HEK293 (cell line): Measurements from ENCODE around the gene TEAD3.

Experiments used
- CTCF ChIA-PET: fragments of 350-600 bp; formaldehyde crosslinking; extraction: SDS; loops from one replicate; lab custom pipeline; 2021; ENCODE audit warnings: antibody characterized with exemption; lab: Yijun Ruan, JAX
- POLR2A ChIA-PET: fragments of 300-600 bp; formaldehyde crosslinking; extraction: SDS; loops from one replicate; lab custom pipeline; 2020; ENCODE audit warnings: antibody characterized with exemption, inconsistent platforms; lab: Yijun Ruan, JAX
- H3K27ac ChIP-seq: fragments of 200-500 bp; sonication (Bioruptor generic); 2 replicates; pipeline ENCODE4 v1.5.1; 2014; ENCODE audit warnings: low read depth, low read length, control low read depth, inconsistent platforms; ENCODE audit errors: extremely low read depth
- H3K36me3 ChIP-seq, 2 experiments: fragments of 200-500 bp in 1 of 2; sonication (Bioruptor generic) in 1 of 2; 1 replicate in 1 of 2; 2 replicates in 1 of 2; pipeline ENCODE4 v1.5.1; 2014 to 2017; ENCODE audit warnings: inconsistent platforms in 2 of 2, low read length in 2 of 2; ENCODE audit not compliant: control insufficient read depth in 2 of 2, insufficient read depth in 1 of 2
- H3K4me1 ChIP-seq: fragments of 200-500 bp; sonication (Bioruptor generic); 2 replicates; pipeline ENCODE4 v1.5.1; 2014; ENCODE audit warnings: mild to moderate bottlenecking, low read length, inconsistent platforms; ENCODE audit not compliant: control insufficient read depth, insufficient read depth
- H3K4me3 ChIP-seq: 2 replicates; pipeline ENCODE4 v1.5.1; 2011; ENCODE audit warnings: low read depth, mild to moderate bottlenecking, control low read depth, low read length, moderate library complexity
- H3K9me3 ChIP-seq: fragments of 200-500 bp; sonication (Bioruptor generic); 2 replicates; pipeline ENCODE4 v1.5.1; 2014; ENCODE audit warnings: low read depth, low read length, inconsistent platforms; ENCODE audit not compliant: control insufficient read depth, insufficient read depth
- ZBTB21 ChIP-seq: fragments of 450-650 bp; formaldehyde crosslinking; IDR thresholded peaks from 2 replicates; pipeline ENCODE4 v1.5.1; 2017; ENCODE audit warnings: missing biosample characterization, missing genetic modification characterization
- ZNF596 ChIP-seq: fragments of 450-650 bp; IDR thresholded peaks from 2 replicates; pipeline ENCODE4 v1.5.0; 2018; ENCODE audit warnings: missing biosample characterization, mild to moderate bottlenecking, missing genetic modification characterization, moderate library complexity
- ZNF626 ChIP-seq: fragments of 450-650 bp; sonication (Bioruptor Pico); formaldehyde crosslinking; IDR thresholded peaks from 2 replicates; pipeline ENCODE4 v1.5.1; 2018; ENCODE audit warnings: missing biosample characterization, missing genetic modification characterization, inconsistent platforms
- ZNF660 ChIP-seq: fragments of 450-650 bp; IDR thresholded peaks from 2 replicates; pipeline ENCODE4 v1.5.1; 2018; ENCODE audit warnings: missing biosample characterization, mild to moderate bottlenecking, missing genetic modification characterization
- ZXDB ChIP-seq: fragments of 450-650 bp; formaldehyde crosslinking; IDR thresholded peaks from 2 replicates; pipeline ENCODE4 v1.5.1; 2016; ENCODE audit warnings: missing biosample characterization, missing genetic modification characterization
- TF ChIP-seq, protein P1 (sequence below): fragments of 450-650 bp; formaldehyde crosslinking; IDR thresholded peaks from 2 replicates; pipeline ENCODE4 v1.5.1; 2017; ENCODE audit warnings: missing biosample characterization, mild to moderate bottlenecking, missing genetic modification characterization, moderate library complexity
- TF ChIP-seq, protein P2 (sequence below): fragments of 450-650 bp; formaldehyde crosslinking; IDR thresholded peaks from 2 replicates; pipeline ENCODE4 v1.5.1; 2017; ENCODE audit warnings: missing biosample characterization, missing genetic modification characterization
- TF ChIP-seq, protein P3 (sequence below): fragments of 450-650 bp; formaldehyde crosslinking; IDR thresholded peaks from 2 replicates; pipeline ENCODE4; 2016; ENCODE audit warnings: missing biosample characterization, missing genetic modification characterization
- TF ChIP-seq, protein P4 (sequence below): fragments of 450-650 bp; formaldehyde crosslinking; IDR thresholded peaks from 2 replicates; pipeline ENCODE4 v1.5.1; 2016; ENCODE audit warnings: missing biosample characterization, missing genetic modification characterization
- TF ChIP-seq, protein P5 (sequence below): fragments of 450-650 bp; formaldehyde crosslinking; IDR thresholded peaks from 2 replicates; pipeline ENCODE4 v1.5.1; 2016; ENCODE audit warnings: missing biosample characterization, missing genetic modification characterization
- TF ChIP-seq, protein P6 (sequence below): fragments of 450-650 bp; formaldehyde crosslinking; optimal IDR thresholded peaks from 2 replicates; pipeline ENCODE3; 2016; ENCODE audit warnings: missing biosample characterization, mild to moderate bottlenecking, missing genetic modification characterization

Gene TEAD3

DNA sequence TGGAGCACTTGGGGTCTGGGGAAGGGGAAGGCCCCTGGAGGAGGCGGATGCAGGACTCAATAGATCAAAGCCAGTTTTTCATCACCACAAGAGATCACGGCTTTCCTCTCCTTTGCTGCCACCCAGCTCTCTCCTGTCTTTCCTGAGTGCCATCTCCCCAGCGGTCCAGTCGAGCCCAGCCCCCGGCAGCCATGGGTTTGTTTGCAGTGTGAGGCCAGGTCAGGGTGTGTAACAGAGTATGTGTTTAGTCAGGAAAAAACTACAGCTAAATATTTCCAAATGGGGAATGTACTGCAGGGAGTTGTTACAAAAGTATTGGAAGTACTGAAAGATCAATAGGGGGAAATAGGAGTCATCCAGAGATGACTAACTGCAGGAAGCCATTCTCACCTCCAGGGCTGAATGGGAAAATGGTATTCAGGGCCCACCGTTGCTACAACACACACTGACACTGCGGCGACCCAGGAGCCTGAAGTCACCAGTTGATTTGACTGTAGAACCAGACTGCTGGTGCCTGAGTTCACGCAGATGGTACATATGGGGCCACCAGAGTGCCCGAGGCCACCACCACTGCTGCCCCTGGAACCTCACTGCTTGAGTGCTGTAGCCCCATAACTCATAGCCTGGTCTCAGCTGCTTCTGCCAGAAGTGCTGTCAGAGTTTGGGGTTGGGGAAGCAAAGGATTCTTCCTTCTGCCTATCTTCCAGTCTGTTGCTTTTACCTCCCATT, 68.3 kb downstream of the TEAD3 start (continued):
- TF ChIP-seq, protein P1, sequence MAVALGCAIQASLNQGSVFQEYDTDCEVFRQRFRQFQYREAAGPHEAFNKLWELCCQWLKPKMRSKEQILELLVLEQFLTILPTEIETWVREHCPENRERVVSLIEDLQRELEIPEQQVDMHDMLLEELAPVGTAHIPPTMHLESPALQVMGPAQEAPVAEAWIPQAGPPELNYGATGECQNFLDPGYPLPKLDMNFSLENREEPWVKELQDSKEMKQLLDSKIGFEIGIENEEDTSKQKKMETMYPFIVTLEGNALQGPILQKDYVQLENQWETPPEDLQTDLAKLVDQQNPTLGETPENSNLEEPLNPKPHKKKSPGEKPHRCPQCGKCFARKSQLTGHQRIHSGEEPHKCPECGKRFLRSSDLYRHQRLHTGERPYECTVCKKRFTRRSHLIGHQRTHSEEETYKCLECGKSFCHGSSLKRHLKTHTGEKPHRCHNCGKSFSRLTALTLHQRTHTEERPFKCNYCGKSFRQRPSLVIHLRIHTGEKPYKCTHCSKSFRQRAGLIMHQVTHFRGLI (tag by site-specific recombination), result no peak
- TF ChIP-seq, protein P2, sequence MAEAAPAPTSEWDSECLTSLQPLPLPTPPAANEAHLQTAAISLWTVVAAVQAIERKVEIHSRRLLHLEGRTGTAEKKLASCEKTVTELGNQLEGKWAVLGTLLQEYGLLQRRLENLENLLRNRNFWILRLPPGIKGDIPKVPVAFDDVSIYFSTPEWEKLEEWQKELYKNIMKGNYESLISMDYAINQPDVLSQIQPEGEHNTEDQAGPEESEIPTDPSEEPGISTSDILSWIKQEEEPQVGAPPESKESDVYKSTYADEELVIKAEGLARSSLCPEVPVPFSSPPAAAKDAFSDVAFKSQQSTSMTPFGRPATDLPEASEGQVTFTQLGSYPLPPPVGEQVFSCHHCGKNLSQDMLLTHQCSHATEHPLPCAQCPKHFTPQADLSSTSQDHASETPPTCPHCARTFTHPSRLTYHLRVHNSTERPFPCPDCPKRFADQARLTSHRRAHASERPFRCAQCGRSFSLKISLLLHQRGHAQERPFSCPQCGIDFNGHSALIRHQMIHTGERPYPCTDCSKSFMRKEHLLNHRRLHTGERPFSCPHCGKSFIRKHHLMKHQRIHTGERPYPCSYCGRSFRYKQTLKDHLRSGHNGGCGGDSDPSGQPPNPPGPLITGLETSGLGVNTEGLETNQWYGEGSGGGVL (tag by site-specific recombination), result no peak
- TF ChIP-seq, protein P3, sequence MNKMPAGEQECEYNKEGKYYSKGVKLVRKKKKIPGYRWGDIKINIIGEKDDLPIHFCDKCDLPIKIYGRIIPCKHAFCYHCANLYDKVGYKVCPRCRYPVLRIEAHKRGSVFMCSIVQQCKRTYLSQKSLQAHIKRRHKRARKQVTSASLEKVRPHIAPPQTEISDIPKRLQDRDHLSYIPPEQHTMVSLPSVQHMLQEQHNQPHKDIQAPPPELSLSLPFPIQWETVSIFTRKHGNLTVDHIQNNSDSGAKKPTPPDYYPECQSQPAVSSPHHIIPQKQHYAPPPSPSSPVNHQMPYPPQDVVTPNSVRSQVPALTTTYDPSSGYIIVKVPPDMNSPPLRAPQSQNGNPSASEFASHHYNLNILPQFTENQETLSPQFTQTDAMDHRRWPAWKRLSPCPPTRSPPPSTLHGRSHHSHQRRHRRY, result no peak
- TF ChIP-seq ZXDB (tag by site-specific recombination) (no peak), ZBTB21 (no peak), ZNF596 (no peak)
- TF ChIP-seq, protein P4, sequence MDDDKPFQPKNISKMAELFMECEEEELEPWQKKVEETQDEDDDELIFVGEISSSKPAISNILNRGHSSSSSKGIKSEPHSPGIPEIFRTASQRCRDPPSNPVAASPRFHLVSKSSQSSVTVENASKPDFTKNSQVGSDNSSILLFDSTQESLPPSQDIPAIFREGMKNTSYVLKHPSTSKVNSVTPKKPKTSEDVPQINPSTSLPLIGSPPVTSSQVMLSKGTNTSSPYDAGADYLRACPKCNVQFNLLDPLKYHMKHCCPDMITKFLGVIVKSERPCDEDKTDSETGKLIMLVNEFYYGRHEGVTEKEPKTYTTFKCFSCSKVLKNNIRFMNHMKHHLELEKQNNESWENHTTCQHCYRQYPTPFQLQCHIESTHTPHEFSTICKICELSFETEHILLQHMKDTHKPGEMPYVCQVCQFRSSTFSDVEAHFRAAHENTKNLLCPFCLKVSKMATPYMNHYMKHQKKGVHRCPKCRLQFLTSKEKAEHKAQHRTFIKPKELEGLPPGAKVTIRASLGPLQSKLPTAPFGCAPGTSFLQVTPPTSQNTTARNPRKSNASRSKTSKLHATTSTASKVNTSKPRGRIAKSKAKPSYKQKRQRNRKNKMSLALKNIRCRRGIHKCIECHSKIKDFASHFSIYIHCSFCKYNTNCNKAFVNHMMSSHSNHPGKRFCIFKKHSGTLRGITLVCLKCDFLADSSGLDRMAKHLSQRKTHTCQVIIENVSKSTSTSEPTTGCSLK, result no peak
- TF ChIP-seq, protein P5, sequence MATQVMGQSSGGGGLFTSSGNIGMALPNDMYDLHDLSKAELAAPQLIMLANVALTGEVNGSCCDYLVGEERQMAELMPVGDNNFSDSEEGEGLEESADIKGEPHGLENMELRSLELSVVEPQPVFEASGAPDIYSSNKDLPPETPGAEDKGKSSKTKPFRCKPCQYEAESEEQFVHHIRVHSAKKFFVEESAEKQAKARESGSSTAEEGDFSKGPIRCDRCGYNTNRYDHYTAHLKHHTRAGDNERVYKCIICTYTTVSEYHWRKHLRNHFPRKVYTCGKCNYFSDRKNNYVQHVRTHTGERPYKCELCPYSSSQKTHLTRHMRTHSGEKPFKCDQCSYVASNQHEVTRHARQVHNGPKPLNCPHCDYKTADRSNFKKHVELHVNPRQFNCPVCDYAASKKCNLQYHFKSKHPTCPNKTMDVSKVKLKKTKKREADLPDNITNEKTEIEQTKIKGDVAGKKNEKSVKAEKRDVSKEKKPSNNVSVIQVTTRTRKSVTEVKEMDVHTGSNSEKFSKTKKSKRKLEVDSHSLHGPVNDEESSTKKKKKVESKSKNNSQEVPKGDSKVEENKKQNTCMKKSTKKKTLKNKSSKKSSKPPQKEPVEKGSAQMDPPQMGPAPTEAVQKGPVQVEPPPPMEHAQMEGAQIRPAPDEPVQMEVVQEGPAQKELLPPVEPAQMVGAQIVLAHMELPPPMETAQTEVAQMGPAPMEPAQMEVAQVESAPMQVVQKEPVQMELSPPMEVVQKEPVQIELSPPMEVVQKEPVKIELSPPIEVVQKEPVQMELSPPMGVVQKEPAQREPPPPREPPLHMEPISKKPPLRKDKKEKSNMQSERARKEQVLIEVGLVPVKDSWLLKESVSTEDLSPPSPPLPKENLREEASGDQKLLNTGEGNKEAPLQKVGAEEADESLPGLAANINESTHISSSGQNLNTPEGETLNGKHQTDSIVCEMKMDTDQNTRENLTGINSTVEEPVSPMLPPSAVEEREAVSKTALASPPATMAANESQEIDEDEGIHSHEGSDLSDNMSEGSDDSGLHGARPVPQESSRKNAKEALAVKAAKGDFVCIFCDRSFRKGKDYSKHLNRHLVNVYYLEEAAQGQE (tag by site-specific recombination), result no peak

DNA sequence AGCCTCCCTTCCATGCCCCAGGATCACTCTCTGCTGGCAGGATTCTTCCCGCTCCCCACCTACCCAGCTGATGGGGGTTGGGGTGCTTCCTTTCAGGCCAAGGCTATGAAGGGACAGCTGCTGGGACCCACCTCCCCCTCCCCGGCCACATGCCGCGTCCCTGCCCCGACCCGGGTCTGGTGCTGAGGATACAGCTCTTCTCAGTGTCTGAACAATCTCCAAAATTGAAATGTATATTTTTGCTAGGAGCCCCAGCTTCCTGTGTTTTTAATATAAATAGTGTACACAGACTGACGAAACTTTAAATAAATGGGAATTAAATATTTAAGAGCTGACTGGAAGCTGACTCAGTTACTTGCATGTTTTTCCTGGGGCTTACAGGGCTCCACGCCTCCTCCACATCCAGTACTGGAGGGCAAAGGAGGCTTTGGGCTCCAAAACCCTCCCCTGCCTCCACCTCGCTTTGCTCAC, 69.0 kb downstream of the TEAD3 start:
- ChIA-PET CTCF (interaction anchor here (0.7 to 1.5 kb wide), 2 partner anchors 8 to 13 kb away, joined by 3 to 5 read pairs; no protein-coding TSS in a partner anchor), POLR2A (interaction anchor here (1.1 kb wide), 1 partner anchor 67 kb away, joined by 3 read pairs; no protein-coding TSS in a partner anchor)
- no peaks in the 10 kb centered on the region for H3K4me1 ChIP-seq
- no peak overlapping the region for H3K4me3 ChIP-seq
- no peak overlapping the region for H3K27ac ChIP-seq
- H3K36me3 ChIP-seq, result peaks cover 0 to 28% of the 10 kb centered on the region in 2 experiments; a peak in 1 of 3 replicates
- no peaks in the 10 kb centered on the region for H3K9me3 ChIP-seq
- TF ChIP-seq, protein P6, sequence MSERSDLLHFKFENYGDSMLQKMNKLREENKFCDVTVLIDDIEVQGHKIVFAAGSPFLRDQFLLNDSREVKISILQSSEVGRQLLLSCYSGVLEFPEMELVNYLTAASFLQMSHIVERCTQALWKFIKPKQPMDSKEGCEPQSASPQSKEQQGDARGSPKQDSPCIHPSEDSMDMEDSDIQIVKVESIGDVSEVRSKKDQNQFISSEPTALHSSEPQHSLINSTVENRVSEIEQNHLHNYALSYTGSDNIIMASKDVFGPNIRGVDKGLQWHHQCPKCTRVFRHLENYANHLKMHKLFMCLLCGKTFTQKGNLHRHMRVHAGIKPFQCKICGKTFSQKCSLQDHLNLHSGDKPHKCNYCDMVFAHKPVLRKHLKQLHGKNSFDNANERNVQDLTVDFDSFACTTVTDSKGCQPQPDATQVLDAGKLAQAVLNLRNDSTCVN (tag by site-specific recombination), result no peak
- TF ChIP-seq ZNF660 (no peak), ZNF626 (tag by site-specific recombination) (no peak), ZXDB (tag by site-specific recombination) (no peak)
